H1 (cell line): ENCODE data around the gene SLAMF1. TPM values are rescaled to one million over a fixed set of nuclear protein-coding genes. Genes with fewer than 3 reads are reported as not detected.

ENCODE experiments used
- CTCF ChIA-PET: fragments of 300-600 bp; sonication (Branson Sonifier 250); formaldehyde crosslinking; loops from one replicate; lab custom pipeline; 2021; ENCODE audit not compliant: partially characterized antibody; lab: Charles Lee
- POLR2A ChIA-PET: fragments of 300-600 bp; sonication (Branson Sonifier 250); formaldehyde crosslinking; loops from one replicate; lab custom pipeline; 2021; ENCODE audit warnings: inconsistent platforms; ENCODE audit not compliant: partially characterized antibody; lab: Charles Lee
- DNase-seq, 2 experiments: peaks; one replicate each; pipeline versions ENCODE4 v3.0.0 to v3.0.0-alpha.2; 2010 to 2022; ENCODE audit warnings: low spot score in 2 of 2, low read depth in 1 of 2, mixed read lengths in 1 of 2
- FAIRE-seq: peaks from 2 replicates; lab custom pipeline; 2011; peaks lifted over from hg19 to GRCh38; lab: Jason Lieb, UNC
- H2AFZ ChIP-seq: 2 replicates; pipeline ENCODE4 v1.8.1; 2012; ENCODE audit warnings: low read length, inconsistent platforms
- H2AK5ac ChIP-seq: 2 replicates; pipeline ENCODE4 v1.6.1; 2013; ENCODE audit warnings: low read depth, low read length
- H2BK120ac ChIP-seq: replicated peaks from 2 replicates; pipeline ENCODE3; 2013; ENCODE audit warnings: low read depth, low read length, inconsistent platforms
- H2BK12ac ChIP-seq: 2 replicates; pipeline ENCODE4 v1.6.1; 2013; ENCODE audit warnings: low read depth, low read length
- H2BK15ac ChIP-seq: 2 replicates; pipeline ENCODE4 v1.6.1; 2013; ENCODE audit warnings: low read length
- H2BK20ac ChIP-seq: 2 replicates; pipeline ENCODE4 v1.6.1; 2013; ENCODE audit warnings: low read length
- H2BK5ac ChIP-seq: 2 replicates; pipeline ENCODE4 v1.6.1; 2013; ENCODE audit warnings: low read depth, low read length
- H3K14ac ChIP-seq: 2 replicates; pipeline ENCODE4 v1.6.1; 2013; ENCODE audit warnings: inconsistent platforms; ENCODE audit not compliant: insufficient read length
- H3K18ac ChIP-seq: 2 replicates; pipeline ENCODE4 v1.6.1; 2013; ENCODE audit warnings: low read length; ENCODE audit errors: extremely low read depth
- H3K23ac ChIP-seq: 2 replicates; pipeline ENCODE4 v1.6.1; 2013; ENCODE audit warnings: inconsistent platforms; ENCODE audit not compliant: insufficient read length
- H3K23me2 ChIP-seq: 2 replicates; pipeline ENCODE4 v1.6.1; 2013; ENCODE audit warnings: low read depth, low read length
- H3K27ac ChIP-seq: 2 replicates; pipeline ENCODE4 v1.6.1; 2011; ENCODE audit warnings: low read depth, low read length, inconsistent platforms
- H3K27me3 ChIP-seq, 4 experiments: replicated peaks in 1 of 4; 1 replicate in 1 of 4; 2 replicates in 3 of 4; pipeline versions ENCODE4 v1.6.1 to v1.8.1; 2011 to 2013; ENCODE audit warnings: low read length in 3 of 4, mild to moderate bottlenecking in 3 of 4, inconsistent platforms in 2 of 4, mixed read lengths in 2 of 4, moderate library complexity in 1 of 4; ENCODE audit not compliant: control insufficient read depth in 3 of 4, insufficient read depth in 3 of 4; ENCODE audit errors: extremely low read depth in 1 of 4
- H3K36me3 ChIP-seq, 4 experiments: 2 replicates each; pipeline versions ENCODE4 v1.6.1 to v1.8.1; 2011 to 2013; ENCODE audit warnings: mild to moderate bottlenecking in 4 of 4, low read length in 3 of 4, moderate library complexity in 2 of 4, control low read depth in 1 of 4, inconsistent platforms in 1 of 4; ENCODE audit not compliant: insufficient read depth in 4 of 4, control insufficient read depth in 2 of 4
- H3K4ac ChIP-seq: replicated peaks from 2 replicates; pipeline ENCODE3; 2013; ENCODE audit warnings: low read length, low read depth, mixed read lengths, inconsistent platforms; ENCODE audit not compliant: insufficient read length
- H3K4me1 ChIP-seq, 4 experiments: replicated peaks in 1 of 4; 1 replicate in 1 of 4; 2 replicates in 3 of 4; pipeline versions ENCODE4 v1.6.1 to v1.8.1; 2011 to 2013; ENCODE audit warnings: low read length in 3 of 4, inconsistent platforms in 2 of 4, mixed read lengths in 1 of 4; ENCODE audit not compliant: insufficient read depth in 4 of 4, control insufficient read depth in 3 of 4
- H3K4me2 ChIP-seq, 2 experiments: 2 replicates each; pipeline versions ENCODE4 v1.6.1 to v1.8.1; 2011 to 2013; ENCODE audit warnings: low read depth in 2 of 2, low read length in 2 of 2, control low read depth in 1 of 2, inconsistent platforms in 1 of 2, mild to moderate bottlenecking in 1 of 2; ENCODE audit not compliant: insufficient read depth in 1 of 2
- H3K4me3 ChIP-seq, 4 experiments: fragments of 200-600, 300-600 bp in 1 of 4; sonication (generic), shearing (Covaris generic), sonication (Bioruptor Twin) in 1 of 4; 2 replicates each; pipeline versions ENCODE4 v1.5.1 to v1.8.1; 2011 to 2016; ENCODE audit warnings: low read length in 4 of 4, low read depth in 3 of 4, control low read depth in 2 of 4, inconsistent platforms in 2 of 4, mild to moderate bottlenecking in 2 of 4, mixed read lengths in 1 of 4, moderate library complexity in 1 of 4; ENCODE audit not compliant: insufficient read depth in 2 of 4; ENCODE audit errors: extremely low read depth in 1 of 4
- H3K56ac ChIP-seq: replicated peaks from 2 replicates; pipeline ENCODE3; 2013; ENCODE audit warnings: low read depth, mild to moderate bottlenecking, mixed read lengths, low read length, inconsistent platforms; ENCODE audit not compliant: insufficient read length
- H3K79me1 ChIP-seq: 2 replicates; pipeline ENCODE4 v1.6.1; 2013; ENCODE audit warnings: low read depth, low read length, control low read depth
- H3K79me2 ChIP-seq, 2 experiments: 2 replicates each; pipeline versions ENCODE4 v1.6.1 to v1.8.1; 2012 to 2013; ENCODE audit warnings: low read length in 2 of 2, mild to moderate bottlenecking in 2 of 2, inconsistent platforms in 1 of 2; ENCODE audit not compliant: insufficient read depth in 2 of 2, control insufficient read depth in 1 of 2
- H3K9ac ChIP-seq, 4 experiments: replicated peaks in 1 of 4; 1 replicate in 1 of 4; 2 replicates in 3 of 4; pipeline versions ENCODE4 v1.6.1 to v1.8.1; 2011 to 2013; ENCODE audit warnings: low read depth in 3 of 4, low read length in 3 of 4, control low read depth in 2 of 4, mild to moderate bottlenecking in 2 of 4, moderate library complexity in 2 of 4, inconsistent platforms in 1 of 4; ENCODE audit errors: extremely low read depth in 1 of 4
- H3K9me3 ChIP-seq, 2 experiments: 2 replicates each; pipeline versions ENCODE4 v1.6.1 to v1.8.1; 2012 to 2013; ENCODE audit warnings: mild to moderate bottlenecking in 2 of 2, moderate library complexity in 2 of 2, control low read depth in 1 of 2, inconsistent platforms in 1 of 2, low read depth in 1 of 2, low read length in 1 of 2, mixed read lengths in 1 of 2; ENCODE audit not compliant: insufficient read depth in 2 of 2
- H4K20me1 ChIP-seq, 2 experiments: replicated peaks in 1 of 2; 2 replicates each; pipeline versions ENCODE3 to v1.8.1; 2011 to 2013; ENCODE audit warnings: inconsistent platforms in 2 of 2, low read length in 2 of 2, mild to moderate bottlenecking in 1 of 2; ENCODE audit not compliant: insufficient read depth in 2 of 2, control insufficient read depth in 1 of 2
- H4K5ac ChIP-seq: 2 replicates; pipeline ENCODE4 v1.6.1; 2013; ENCODE audit warnings: low read length, low read depth, mixed read lengths, inconsistent platforms; ENCODE audit not compliant: insufficient read length
- H4K8ac ChIP-seq: 2 replicates; pipeline ENCODE4 v1.8.0; 2013; ENCODE audit warnings: mild to moderate bottlenecking, moderate library complexity, low read length, inconsistent platforms; ENCODE audit not compliant: insufficient read depth; ENCODE audit errors: extremely low read depth
- H4K91ac ChIP-seq: replicated peaks from 2 replicates; pipeline ENCODE3; 2013; ENCODE audit warnings: low read length, mixed read lengths, inconsistent platforms; ENCODE audit not compliant: insufficient read length
- CBX5 ChIP-seq: fragments of 300-800, 300-1000 bp; sonication (generic); IDR thresholded peaks from 2 replicates; pipeline ENCODE4 v1.7.1; 2016; ENCODE audit warnings: antibody characterized with exemption, low read length, low read depth
- CHD1 ChIP-seq: IDR thresholded peaks from 2 replicates; pipeline ENCODE4 v1.6.1; 2012; ENCODE audit warnings: low read depth, low read length, improper control_type of control experiment
- CREB1 ChIP-seq: IDR thresholded peaks from 2 replicates; pipeline ENCODE4 v1.6.1; 2012; ENCODE audit warnings: inconsistent platforms
- EGR1 ChIP-seq: IDR thresholded peaks from 2 replicates; pipeline ENCODE4 v1.6.1; 2011; ENCODE audit warnings: low read depth, low read length, borderline replicate concordance
- HDAC6 ChIP-seq: IDR thresholded peaks from one replicate; pipeline ENCODE4 v1.7.1; 2012; ENCODE audit warnings: low read depth, mild to moderate bottlenecking, inconsistent platforms, low read length, moderate library complexity
- JUN ChIP-seq: IDR thresholded peaks from 2 replicates; pipeline ENCODE4 v1.6.1; 2011; ENCODE audit warnings: low read depth, mild to moderate bottlenecking, improper control_type of control experiment, low read length
- JUND ChIP-seq: IDR thresholded peaks from 2 replicates; pipeline ENCODE4 v1.6.1; 2011; ENCODE audit warnings: mild to moderate bottlenecking, improper control_type of control experiment, low read length
- MAX ChIP-seq: IDR thresholded peaks from 2 replicates; pipeline ENCODE4 v1.6.1; 2012; ENCODE audit warnings: inconsistent platforms
- RBBP5 ChIP-seq: IDR thresholded peaks from 2 replicates; pipeline ENCODE4 v1.7.1; 2012; ENCODE audit warnings: low read depth, mild to moderate bottlenecking, inconsistent platforms, low read length, moderate library complexity, borderline replicate concordance
- RNF2 ChIP-seq: fragments of 200-900, 300-1000 bp; sonication (generic); IDR thresholded peaks from 2 replicates; pipeline ENCODE4 v1.7.1; 2016; ENCODE audit warnings: borderline replicate concordance, low read depth, mild to moderate bottlenecking, antibody characterized with exemption, low read length; ENCODE audit not compliant: poor library complexity, severe bottlenecking; ENCODE audit errors: missing control alignments
- SAP30 ChIP-seq: fragments of 300-600 bp; sonication (generic); IDR thresholded peaks from 2 replicates; pipeline ENCODE4 v1.7.1; 2012; ENCODE audit warnings: low read length, moderate library complexity, mild to moderate bottlenecking, inconsistent platforms; ENCODE audit not compliant: insufficient read depth, insufficient replicate concordance
- SIN3A ChIP-seq, 2 experiments: IDR thresholded peaks in 1 of 2; conservative IDR thresholded peaks in 1 of 2; 2 replicates each; pipeline ENCODE4 v1.6.1; 2011 to 2012; ENCODE audit warnings: low read length in 2 of 2, improper control_type of control experiment in 1 of 2, low read depth in 1 of 2, mild to moderate bottlenecking in 1 of 2
- SP2 ChIP-seq: IDR thresholded peaks from 2 replicates; pipeline ENCODE4 v1.6.1; 2012; ENCODE audit warnings: mild to moderate bottlenecking, low read length, inconsistent platforms
- ZNF274 ChIP-seq: IDR thresholded peaks from 2 replicates; pipeline ENCODE4 v1.7.0; 2012; ENCODE audit warnings: low read length, borderline replicate concordance; ENCODE audit errors: extremely low read depth
- WGBS, 2 experiments: shearing (Covaris generic) in 1 of 2; methylation state at CpG; one replicate each; pipeline versions ENCODE4 v1.1.6 to v1.1.7; 2013 to 2015; ENCODE audit warnings: low lambda C conversion rate in 2 of 2, mixed read lengths in 2 of 2, inconsistent platforms in 1 of 2, low coverage in 1 of 2, missing lambda C conversion rate in 1 of 2; ENCODE audit not compliant: insufficient replicate concordance in 2 of 2, insufficient coverage in 1 of 2, insufficient read length in 1 of 2; ENCODE audit errors: extremely low coverage in 1 of 2, missing lambda C conversion rate in 1 of 2; 5-methylcytosine and 5-hydroxymethylcytosine counted together
- polyA plus RNA-seq, 7 experiments: library from polyadenylated mRNA; depleted of rRNA in 3 of 7; stranded (reverse) in 5 of 7; unstranded in 2 of 7; fragments of >200 nt in 5 of 7; fragments of 200-250 nt in 2 of 7; gene quantifications; 1 replicate in 5 of 7; 2 replicates in 1 of 7; 4 replicates in 1 of 7; pipeline versions ENCODE4 v1.2.1 to v1.2.3, GENCODE V29; 2011 to 2013; ENCODE audit warnings: missing spikeins in 2 of 7, mixed read lengths in 2 of 7
- total RNA-seq: library from RNA; stranded (reverse); fragmentation: NEBNext Ultra II Directional; extraction: Animal tissue kit (Norgen Biotek cat#: 25700); gene quantifications from 2 replicates; pipeline ENCODE4 v1.2.1, GENCODE V29; 2021

SLAMF1 gene
- total and polyA plus RNA-seq, 2 of the 8 experiments (the other 6 are each of a cell fraction or from before 2014, with no cell fraction given) = not detected

GRCh38 chr1:160614410-160614809 lies 32.4 kb downstream of the SLAMF1 start:
- Histone ChIP-seq H3K9ac (no peak overlapping the region), H2BK12ac (no peak overlapping the region), H3K27ac (no peak overlapping the region), H4K91ac (no peak overlapping the region), H2AK5ac (no peak overlapping the region), H3K18ac (no peak overlapping the region), H2AFZ (no peak overlapping the region), H3K23ac (no peak overlapping the region), H3K4ac (no peak overlapping the region), H3K23me2 (no peaks in the 10 kb centered on the region; the same call in 1 of the 2 replicates), H2BK15ac (no peak overlapping the region), H3K79me2 (no peaks in the 10 kb centered on the region), H3K4me3 (no peak overlapping the region), H3K14ac (no peak overlapping the region), H3K79me1 (no peaks in the 10 kb centered on the region), H3K56ac (no peak overlapping the region), H3K36me3 (no peaks in the 10 kb centered on the region), H3K4me2 (no peak overlapping the region), H2BK20ac (no peak overlapping the region), H3K9me3 (no peaks in the 10 kb centered on the region), H2BK5ac (no peak overlapping the region), H4K8ac (no peak overlapping the region), H3K27me3 (no peaks in the 10 kb centered on the region), H4K5ac (no peak overlapping the region), H3K4me1 (peaks cover 0 to 2% (median 0%) of the 10 kb centered on the region in 4 experiments; a peak in 1 of 7 replicates), H4K20me1 (no peaks in the 10 kb centered on the region), H2BK120ac (no peak overlapping the region)
- 72% methylated on average over 3 of the region's 5 CpGs; no CpG with 5 or more reads in 1 of the 2 experiments for WGBS, 2 experiments
- no peak for DNase-seq
- no peak for FAIRE-seq
- ChIA-PET POLR2A (no interaction called here), CTCF (interaction anchor here (1.0 to 2.1 kb wide), 5 partner anchors 9 to 67 kb away, joined by 3 to 10 read pairs (median 3); no protein-coding TSS in a partner anchor)
- TF ChIP-seq SIN3A (conservative IDR thresholded peaks at IDR 0.05 in 1 of 2, IDR thresholded peaks at IDR 0.05 in 1 of 2; ENCODE audit: low read depth in 1 of 2, low read length in 2 of 2) (no peak), HDAC6 (no peak), CREB1 (no peak), RNF2 (no peak), RBBP5 (no peak), CHD1 (no peak), JUN (no peak), MAX (no peak), ZNF274 (no peak), JUND (no peak), EGR1 (no peak), SAP30 (no peak), SP2 (no peak), CBX5 (no peak)
